Measurements from ENCODE around the gene CPLANE2.

- TF ChIP-seq, protein P1, sequence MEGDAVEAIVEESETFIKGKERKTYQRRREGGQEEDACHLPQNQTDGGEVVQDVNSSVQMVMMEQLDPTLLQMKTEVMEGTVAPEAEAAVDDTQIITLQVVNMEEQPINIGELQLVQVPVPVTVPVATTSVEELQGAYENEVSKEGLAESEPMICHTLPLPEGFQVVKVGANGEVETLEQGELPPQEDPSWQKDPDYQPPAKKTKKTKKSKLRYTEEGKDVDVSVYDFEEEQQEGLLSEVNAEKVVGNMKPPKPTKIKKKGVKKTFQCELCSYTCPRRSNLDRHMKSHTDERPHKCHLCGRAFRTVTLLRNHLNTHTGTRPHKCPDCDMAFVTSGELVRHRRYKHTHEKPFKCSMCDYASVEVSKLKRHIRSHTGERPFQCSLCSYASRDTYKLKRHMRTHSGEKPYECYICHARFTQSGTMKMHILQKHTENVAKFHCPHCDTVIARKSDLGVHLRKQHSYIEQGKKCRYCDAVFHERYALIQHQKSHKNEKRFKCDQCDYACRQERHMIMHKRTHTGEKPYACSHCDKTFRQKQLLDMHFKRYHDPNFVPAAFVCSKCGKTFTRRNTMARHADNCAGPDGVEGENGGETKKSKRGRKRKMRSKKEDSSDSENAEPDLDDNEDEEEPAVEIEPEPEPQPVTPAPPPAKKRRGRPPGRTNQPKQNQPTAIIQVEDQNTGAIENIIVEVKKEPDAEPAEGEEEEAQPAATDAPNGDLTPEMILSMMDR (IDR thresholded peaks at IDR 0.05): no peak
- TF ChIP-seq POLR2A (IDR thresholded peaks at IDR 0.05): no peak
Measured at GRCh38 chr1:16236511-16237342, at the start of gene CPLANE2.
